Colonic mucosa (tissue), 4 donors: Measurements from ENCODE around the gene SLC5A10. TPM values are rescaled to one million over a fixed set of nuclear protein-coding genes. Genes with fewer than 3 reads are reported as not detected.

ENCODE experiments used
- DNase-seq: peaks from one replicate; pipeline ENCODE4 v3.0.0-alpha.2; 2020
- H3K27ac ChIP-seq: fragments of 200-600 bp; one replicate; pipeline ENCODE4 v1.8.0; 2021
- H3K27me3 ChIP-seq: fragments of 200-600 bp; one replicate; pipeline ENCODE4 v1.8.0; 2021
- H3K36me3 ChIP-seq: fragments of 200-600 bp; one replicate; pipeline ENCODE4 v1.8.0; 2021
- H3K4me1 ChIP-seq: fragments of 200-600 bp; one replicate; pipeline ENCODE4 v1.8.0; 2021; ENCODE audit warnings: mild to moderate bottlenecking
- H3K4me3 ChIP-seq: fragments of 200-600 bp; one replicate; pipeline ENCODE4 v1.8.0; 2021
- H3K9ac ChIP-seq, 2 donors: one replicate each; pipeline ENCODE4 v1.7.0; 2013; ENCODE audit warnings: control low read depth in 2 of 2, low read depth in 2 of 2, low read length in 2 of 2
- H3K9me3 ChIP-seq: fragments of 200-600 bp; one replicate; pipeline ENCODE4 v1.8.0; 2021
- intact Hi-C: fragments of 100-400 bp; cut with DNase I; formaldehyde crosslinking; loops from one replicate; pipeline ENCODE4 v1.14.1; 2022
- total RNA-seq, 2 donors: library from RNA; stranded (reverse); fragmentation: NEBNext Ultra II Directional in 1 of 2; extraction: Animal tissue kit (Norgen Biotek cat#: 25700) in 1 of 2; gene quantifications; one replicate each; pipeline ENCODE4 v1.2.1, GENCODE V29; 2021
- TF ChIP-seq, protein P1 (sequence below): fragments of 200-600 bp; IDR thresholded peaks from one replicate; pipeline ENCODE4 v1.8.0; 2022; ENCODE audit warnings: antibody characterized with exemption, mild to moderate bottlenecking
- donor health status: healthy.
- donor health status: DM: no; HTN: no; CAD: no.
- donor health status: DM: no; HTN: no; CAD: no.

SLC5A10 gene
- total RNA-seq, 2 donors from 2014 or later: 0.16 TPM; not detected in 1

GRCh38 chr17:18958611-18959010 lies 6.6 kb downstream of the SLC5A10 start:
- no peak for DNase-seq

GRCh38 chr17:18959071-18959844 lies 7.3 kb downstream of the SLC5A10 start:
- Histone ChIP-seq H3K9me3 (no peaks in the 10 kb centered on the region), H3K4me3 (no peak overlapping the region), H3K27me3 (no peaks in the 10 kb centered on the region), H3K4me1 (no peaks in the 10 kb centered on the region), H3K27ac (no peak overlapping the region), H3K9ac (no peak overlapping the region), H3K36me3 (no peaks in the 10 kb centered on the region)
- DNase-seq: no peak
- TF ChIP-seq, protein P1, sequence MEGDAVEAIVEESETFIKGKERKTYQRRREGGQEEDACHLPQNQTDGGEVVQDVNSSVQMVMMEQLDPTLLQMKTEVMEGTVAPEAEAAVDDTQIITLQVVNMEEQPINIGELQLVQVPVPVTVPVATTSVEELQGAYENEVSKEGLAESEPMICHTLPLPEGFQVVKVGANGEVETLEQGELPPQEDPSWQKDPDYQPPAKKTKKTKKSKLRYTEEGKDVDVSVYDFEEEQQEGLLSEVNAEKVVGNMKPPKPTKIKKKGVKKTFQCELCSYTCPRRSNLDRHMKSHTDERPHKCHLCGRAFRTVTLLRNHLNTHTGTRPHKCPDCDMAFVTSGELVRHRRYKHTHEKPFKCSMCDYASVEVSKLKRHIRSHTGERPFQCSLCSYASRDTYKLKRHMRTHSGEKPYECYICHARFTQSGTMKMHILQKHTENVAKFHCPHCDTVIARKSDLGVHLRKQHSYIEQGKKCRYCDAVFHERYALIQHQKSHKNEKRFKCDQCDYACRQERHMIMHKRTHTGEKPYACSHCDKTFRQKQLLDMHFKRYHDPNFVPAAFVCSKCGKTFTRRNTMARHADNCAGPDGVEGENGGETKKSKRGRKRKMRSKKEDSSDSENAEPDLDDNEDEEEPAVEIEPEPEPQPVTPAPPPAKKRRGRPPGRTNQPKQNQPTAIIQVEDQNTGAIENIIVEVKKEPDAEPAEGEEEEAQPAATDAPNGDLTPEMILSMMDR: no peak
- intact Hi-C loops: loop anchor here (10.0 kb wide), 1 partner anchor 144 kb away; no protein-coding TSS in a partner anchor

More at GRCh38 chr17:18958611-18959010, 6.6 kb downstream of the SLC5A10 start:
- Histone ChIP-seq H3K36me3 (no peaks in the 10 kb centered on the region), H3K27me3 (no peaks in the 10 kb centered on the region), H3K4me1 (no peaks in the 10 kb centered on the region), H3K4me3 (no peak overlapping the region), H3K27ac (no peak overlapping the region), H3K9ac (no peak overlapping the region), H3K9me3 (no peaks in the 10 kb centered on the region)
- TF ChIP-seq, protein P1: no peak
- intact Hi-C loops: loop anchor here (10.0 kb wide), 1 partner anchor 144 kb away; no protein-coding TSS in a partner anchor

DNA sequence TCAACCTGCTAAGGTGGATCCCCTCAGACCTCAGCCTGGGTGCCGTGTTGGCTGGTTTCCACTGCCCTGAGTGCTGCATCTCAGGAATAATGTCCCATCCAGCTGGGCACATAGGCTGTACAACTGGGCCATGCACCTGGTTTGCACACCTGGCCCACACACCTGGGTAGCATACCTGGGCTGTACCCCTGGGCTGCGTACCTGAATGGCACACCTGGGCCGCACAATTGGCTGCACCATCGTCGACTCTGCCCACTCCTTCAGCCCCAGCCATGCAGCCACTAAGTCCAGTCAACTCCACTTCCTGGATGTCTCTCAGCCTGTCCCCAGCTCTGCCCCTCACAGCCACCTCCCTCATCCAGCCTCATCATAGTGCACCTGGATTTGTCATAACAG lies 7.9 kb downstream of the SLC5A10 start:
- intact Hi-C loops: loop anchor here (10.0 kb wide), 2 partner anchors 65 to 145 kb away; no protein-coding TSS in a partner anchor
- TF ChIP-seq, protein P1: no peak
- H3K27ac ChIP-seq: no peak overlapping the region
- H3K27me3 ChIP-seq: no peaks in the 10 kb centered on the region
- H3K36me3 ChIP-seq: no peaks in the 10 kb centered on the region
- H3K4me1 ChIP-seq: no peaks in the 10 kb centered on the region
- DNase-seq: no peak
- no peaks in the 10 kb centered on the region for H3K9me3 ChIP-seq
- no peak overlapping the region for H3K4me3 ChIP-seq
- no peak overlapping the region for H3K9ac ChIP-seq

GRCh38 chr17:18960241-18960665 lies 8.3 kb downstream of the SLC5A10 start:
- Histone ChIP-seq H3K27me3 (no peaks in the 10 kb centered on the region), H3K4me1 (no peaks in the 10 kb centered on the region), H3K27ac (no peak overlapping the region), H3K36me3 (no peaks in the 10 kb centered on the region), H3K9ac (no peak overlapping the region), H3K9me3 (no peaks in the 10 kb centered on the region), H3K4me3 (no peak overlapping the region)
- TF ChIP-seq, protein P1: no peak
- intact Hi-C loops: loop anchor here (10.0 kb wide), 1 partner anchor 65 kb away; no protein-coding TSS in a partner anchor
- DNase-seq: no peak

GRCh38 chr17:18960803-18961511 lies 9.0 kb downstream of the SLC5A10 start:
- peak; percentile 90 for DNase-seq
- Histone ChIP-seq H3K27me3 (no peaks in the 10 kb centered on the region), H3K4me1 (no peaks in the 10 kb centered on the region), H3K4me3 (no peak overlapping the region), H3K9me3 (no peaks in the 10 kb centered on the region), H3K9ac (no peak overlapping the region), H3K36me3 (no peaks in the 10 kb centered on the region), H3K27ac (no peak overlapping the region)
- intact Hi-C loops: loop anchor here (10.0 kb wide), 1 partner anchor 64 kb away; no protein-coding TSS in a partner anchor
- TF ChIP-seq, protein P1: peak; percentile 94
